IPS-20b (cell line): ENCODE data around the gene UQCR11.

Source experiments
- H3K27ac ChIP-seq: one replicate; pipeline ENCODE4 v1.5.1; 2013; ENCODE audit warnings: low read length
- H3K27me3 ChIP-seq: 2 replicates; pipeline ENCODE4 v1.6.1; 2013; ENCODE audit warnings: mild to moderate bottlenecking, low read length, inconsistent platforms; ENCODE audit not compliant: insufficient read depth
- H3K36me3 ChIP-seq: 2 replicates; pipeline ENCODE4 v1.6.1; 2013; ENCODE audit warnings: low read depth, mild to moderate bottlenecking, inconsistent platforms, low read length, moderate library complexity; ENCODE audit not compliant: insufficient read depth
- H3K4me1 ChIP-seq: 2 replicates; pipeline ENCODE4 v1.6.1; 2013; ENCODE audit warnings: mild to moderate bottlenecking, control low read depth, inconsistent platforms, low read length, moderate library complexity; ENCODE audit not compliant: insufficient read depth
- H3K4me3 ChIP-seq: 2 replicates; pipeline ENCODE4 v1.5.1; 2013; ENCODE audit warnings: mild to moderate bottlenecking, low read length, inconsistent platforms
- H3K9ac ChIP-seq: 2 replicates; pipeline ENCODE4 v1.6.1; 2013; ENCODE audit warnings: low read depth, mild to moderate bottlenecking, inconsistent platforms, low read length, moderate library complexity
- H3K9me3 ChIP-seq: 2 replicates; pipeline ENCODE4 v1.6.1; 2013; ENCODE audit warnings: mild to moderate bottlenecking, low read depth, low read length, inconsistent platforms; ENCODE audit not compliant: insufficient read depth

Gene UQCR11

DNA sequence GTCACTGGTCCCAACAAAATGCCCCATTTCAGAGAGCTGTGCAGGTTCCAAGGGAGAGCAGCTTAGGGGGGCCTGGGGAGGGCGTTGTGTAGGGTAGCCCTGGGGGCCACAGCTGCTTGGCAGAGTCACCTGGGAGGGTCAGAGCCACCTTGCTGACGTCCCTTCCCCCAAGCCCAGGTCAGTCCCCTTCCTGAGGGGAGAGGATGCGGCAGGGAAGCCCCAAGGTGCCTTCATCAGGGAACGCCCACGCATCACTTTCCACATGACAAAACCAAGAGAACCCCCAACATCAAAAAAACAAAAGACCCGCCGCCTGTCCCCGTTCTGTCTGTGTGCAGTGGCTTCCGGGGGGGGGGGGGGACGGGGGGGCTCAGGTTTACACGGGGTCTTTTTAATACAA is 5.3 kb upstream of the UQCR11 start:
- H3K27ac ChIP-seq, result no peak overlapping the region
- H3K9ac ChIP-seq, result no peak overlapping the region
- no peaks in the 10 kb centered on the region for H3K4me1 ChIP-seq
- no peaks in the 10 kb centered on the region for H3K27me3 ChIP-seq
- H3K36me3 ChIP-seq, result peaks cover 58% of the 10 kb centered on the region
- H3K9me3 ChIP-seq, result no peaks in the 10 kb centered on the region
- no peak overlapping the region for H3K4me3 ChIP-seq

GRCh38 chr19:1609680-1610474 is 4.6 kb upstream of the UQCR11 start:
- H3K36me3 ChIP-seq, result peaks cover 51% of the 10 kb centered on the region
- no peak overlapping the region for H3K27ac ChIP-seq
- H3K9ac ChIP-seq, result no peak overlapping the region

GRCh38 chr19:1609103-1609396 is 3.8 kb upstream of the UQCR11 start:
- no peak overlapping the region for H3K9ac ChIP-seq
- peaks cover 43% of the 10 kb centered on the region for H3K36me3 ChIP-seq
- no peaks in the 10 kb centered on the region for H3K4me1 ChIP-seq

More at GRCh38 chr19:1609680-1610474, 4.6 kb upstream of the UQCR11 start:
- no peaks in the 10 kb centered on the region for H3K27me3 ChIP-seq
- H3K4me1 ChIP-seq, result no peaks in the 10 kb centered on the region
- no peak overlapping the region for H3K4me3 ChIP-seq
- no peaks in the 10 kb centered on the region for H3K9me3 ChIP-seq

DNA sequence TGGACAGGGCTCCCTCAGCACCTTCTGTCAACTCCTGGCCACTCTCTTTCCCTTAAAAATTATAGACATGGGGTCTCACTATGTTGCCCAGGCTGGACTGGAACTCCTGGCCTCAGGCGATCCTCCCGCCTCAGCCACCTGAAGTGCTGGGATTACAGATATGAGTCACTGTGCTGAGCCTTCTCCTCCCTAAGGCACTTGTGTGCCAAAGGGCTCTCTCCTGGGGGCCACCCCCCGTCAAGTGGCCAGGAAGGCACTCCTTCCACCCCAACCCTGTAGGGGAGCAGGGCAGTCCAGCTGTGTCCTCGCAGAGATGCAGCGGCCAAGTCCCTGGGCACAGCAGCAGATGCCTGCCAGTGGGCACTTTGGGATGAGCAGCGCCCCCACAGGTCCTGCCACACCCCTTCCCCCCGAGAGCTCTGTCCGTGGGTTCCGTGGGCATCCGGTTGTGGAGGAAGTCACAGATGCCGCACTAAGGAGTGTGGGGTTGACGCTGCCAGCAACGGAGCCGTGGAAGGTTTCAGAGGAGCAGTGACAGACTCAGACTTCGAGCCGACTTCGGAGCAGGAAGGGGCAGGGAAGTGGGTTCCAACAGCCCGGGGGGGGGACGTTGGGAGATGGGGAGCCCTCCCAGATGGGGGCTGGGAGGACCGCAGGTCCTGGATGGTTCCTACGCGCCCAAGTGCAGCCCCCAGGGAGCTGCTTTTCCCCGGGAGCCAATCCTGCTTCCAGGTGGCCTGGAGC is 3.3 kb upstream of the UQCR11 start:
- Histone ChIP-seq H3K9ac (no peak overlapping the region), H3K36me3 (peaks cover 38% of the 10 kb centered on the region), H3K27me3 (no peaks in the 10 kb centered on the region), H3K27ac (no peak overlapping the region), H3K4me1 (no peaks in the 10 kb centered on the region), H3K9me3 (no peaks in the 10 kb centered on the region), H3K4me3 (no peak overlapping the region)

More at GRCh38 chr19:1609103-1609396, 3.8 kb upstream of the UQCR11 start:
- H3K27me3 ChIP-seq, result no peaks in the 10 kb centered on the region
- H3K9me3 ChIP-seq, result no peaks in the 10 kb centered on the region
- no peak overlapping the region for H3K27ac ChIP-seq
- no peak overlapping the region for H3K4me3 ChIP-seq

- Histone ChIP-seq H3K27me3 (no peaks in the 10 kb centered on the region), H3K4me3 (peak overlapping the region; percentile 87), H3K9ac (peak overlapping the region; percentile 88), H3K4me1 (no peaks in the 10 kb centered on the region), H3K36me3 (peaks cover 15% of the 10 kb centered on the region), H3K27ac (peak overlapping the region; percentile 52), H3K9me3 (no peaks in the 10 kb centered on the region)
These were observed 933 bp upstream of the UQCR11 start for GRCh38 chr19:1606138-1606651.

GRCh38 chr19:1602091-1602707 is 3.1 kb downstream of the UQCR11 start:
- H3K9ac ChIP-seq, result no peak overlapping the region
- no peaks in the 10 kb centered on the region for H3K27me3 ChIP-seq
- H3K4me3 ChIP-seq, result no peak overlapping the region
- H3K36me3 ChIP-seq, result peaks cover 19% of the 10 kb centered on the region
- no peak overlapping the region for H3K27ac ChIP-seq
- H3K4me1 ChIP-seq, result no peaks in the 10 kb centered on the region
- no peaks in the 10 kb centered on the region for H3K9me3 ChIP-seq

DNA sequence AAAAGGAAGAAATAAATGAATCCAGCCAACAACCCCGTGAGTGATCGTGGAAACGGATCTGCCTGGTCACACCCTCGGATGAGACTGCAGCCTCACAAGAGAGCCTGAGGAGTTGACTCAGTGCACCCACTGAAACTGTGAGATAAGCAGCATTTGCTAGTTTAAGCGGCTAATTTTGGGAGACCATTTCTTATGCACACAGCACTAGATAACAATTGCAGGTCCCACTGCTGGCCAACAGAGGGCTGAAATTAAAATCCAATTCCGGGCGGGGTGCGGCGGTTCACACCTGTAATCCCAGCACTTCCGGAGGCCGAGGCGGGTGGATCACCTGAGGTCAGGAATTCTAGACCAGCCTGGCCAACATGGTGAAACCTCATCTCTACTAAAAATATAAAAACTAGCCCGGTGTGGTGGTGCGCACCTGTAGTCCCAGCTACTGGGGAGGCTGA is 3.6 kb downstream of the UQCR11 start:
- no peaks in the 10 kb centered on the region for H3K27me3 ChIP-seq
- H3K36me3 ChIP-seq, result peaks cover 25% of the 10 kb centered on the region
- no peak overlapping the region for H3K4me3 ChIP-seq
- no peaks in the 10 kb centered on the region for H3K4me1 ChIP-seq
- H3K9me3 ChIP-seq, result no peaks in the 10 kb centered on the region
- H3K9ac ChIP-seq, result no peak overlapping the region
- H3K27ac ChIP-seq, result no peak overlapping the region

DNA sequence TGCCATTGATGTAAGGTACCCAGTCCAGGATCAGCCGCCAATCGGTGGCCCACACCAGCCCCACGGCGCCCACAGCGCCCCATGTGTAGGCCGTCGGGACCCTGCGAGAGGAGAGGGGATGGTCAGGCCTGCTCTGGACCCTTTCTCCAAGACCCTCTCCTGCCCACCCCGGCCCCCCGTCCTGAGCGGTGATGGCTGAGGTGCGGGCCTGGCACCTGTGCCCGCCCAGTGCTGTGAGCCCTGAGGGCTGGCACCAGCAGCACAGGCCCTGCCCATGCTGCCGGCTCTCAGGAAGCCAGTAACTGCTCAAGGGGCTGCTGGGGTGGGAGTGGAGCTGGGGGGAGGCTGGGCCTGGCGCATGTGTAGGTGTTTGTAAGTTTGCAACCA is 5.8 kb downstream of the UQCR11 start:
- H3K4me1 ChIP-seq, result no peaks in the 10 kb centered on the region
- no peak overlapping the region for H3K4me3 ChIP-seq
- no peak overlapping the region for H3K27ac ChIP-seq
- H3K9me3 ChIP-seq, result no peaks in the 10 kb centered on the region
- H3K27me3 ChIP-seq, result no peaks in the 10 kb centered on the region
- H3K36me3 ChIP-seq, result peaks cover 34% of the 10 kb centered on the region
- H3K9ac ChIP-seq, result no peak overlapping the region

DNA sequence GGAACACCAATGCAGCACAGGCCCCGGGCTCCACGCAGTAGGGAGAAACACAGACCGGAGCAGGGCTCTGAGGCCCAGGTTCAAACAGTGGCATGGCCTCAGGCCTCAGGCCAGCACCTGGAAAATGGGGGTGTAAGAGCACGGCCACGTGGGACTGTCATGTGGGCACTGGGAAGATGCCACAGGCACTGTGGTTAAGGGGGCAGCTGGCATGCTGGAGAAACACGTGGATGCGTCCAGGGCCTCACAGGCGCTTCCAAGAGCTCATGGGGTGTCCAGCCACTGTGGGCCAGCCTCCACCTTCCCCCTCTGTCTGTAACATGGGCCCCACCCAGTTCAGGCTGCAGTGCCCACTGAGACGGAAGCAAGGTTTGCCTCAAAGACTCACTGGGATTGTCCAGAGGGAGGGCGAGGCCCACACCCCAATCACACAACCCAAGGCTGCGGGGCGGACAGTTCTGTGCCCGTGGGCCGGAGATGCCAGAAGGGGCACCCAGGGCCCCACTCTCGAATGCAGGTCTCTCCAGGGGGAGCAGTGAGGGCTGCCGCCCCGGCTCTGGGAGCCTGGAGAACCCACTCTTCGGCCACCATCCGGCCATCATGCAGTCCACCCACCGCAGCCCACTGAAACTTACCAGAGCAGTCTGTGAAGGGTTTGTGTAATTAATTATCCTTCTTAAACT is 6.3 kb downstream of the UQCR11 start:
- no peak overlapping the region for H3K4me3 ChIP-seq
- peaks cover 34% of the 10 kb centered on the region for H3K36me3 ChIP-seq
- no peak overlapping the region for H3K9ac ChIP-seq
- H3K9me3 ChIP-seq, result no peaks in the 10 kb centered on the region
- H3K27ac ChIP-seq, result no peak overlapping the region
- H3K4me1 ChIP-seq, result no peaks in the 10 kb centered on the region
- H3K27me3 ChIP-seq, result no peaks in the 10 kb centered on the region

- H3K4me1 ChIP-seq, result peaks cover 5% of the 10 kb centered on the region; the same call in 1 of the 2 replicates
- H3K27me3 ChIP-seq, result no peaks in the 10 kb centered on the region
- H3K9ac ChIP-seq, result peak overlapping the region; percentile 72; the same call in 1 of the 2 replicates
- no peak overlapping the region for H3K27ac ChIP-seq
- peaks cover 25% of the 10 kb centered on the region for H3K36me3 ChIP-seq
- no peaks in the 10 kb centered on the region for H3K9me3 ChIP-seq
- H3K4me3 ChIP-seq, result peak overlapping the region; percentile 65; the same call in 1 of the 2 replicates
These were observed 11.8 kb downstream of the UQCR11 start for GRCh38 chr19:1593501-1593772.

- peaks cover 22% of the 10 kb centered on the region for H3K36me3 ChIP-seq
- peaks cover 5% of the 10 kb centered on the region; the same call in 1 of the 2 replicates for H3K4me1 ChIP-seq
- no peaks in the 10 kb centered on the region for H3K9me3 ChIP-seq
- H3K27ac ChIP-seq, result peak within 1 kb of the TSS; percentile 92
- no peaks in the 10 kb centered on the region for H3K27me3 ChIP-seq
- peak within 1 kb of the TSS; percentile 99 for H3K9ac ChIP-seq
- peak within 1 kb of the TSS; percentile 98 for H3K4me3 ChIP-seq
These were observed 12.3 kb downstream of the UQCR11 start, which contains the start of gene MBD3 for GRCh38 chr19:1592755-1593500. Gene MBD3, minus strand, starts transcription at chr19:1592865. Its CDS starts 234 bp downstream, at chr19:1592631.
